Peyer's patch (tissue), 4 donors: ENCODE measurements around the gene MGAT2. TPM values are rescaled to one million over a fixed set of nuclear protein-coding genes. Genes with fewer than 3 reads are reported as not detected.
"Not testable (repeated sequence)": the region's sequence is repeated elsewhere in the genome, so short reads cannot be mapped to it uniquely, and the experiment has no call there.

ENCODE experiments used
- DNase-seq, 3 donors: peaks; one replicate each; pipeline ENCODE4 v3.0.0-alpha.2; 2017 to 2019
- H3K27ac ChIP-seq, 4 donors: fragments of 200-600 bp; sonication (generic); one replicate each; pipeline ENCODE4 v1.5.1; 2016 to 2019
- H3K27me3 ChIP-seq, 2 donors: fragments of 200-600 bp; sonication (generic); one replicate each; pipeline ENCODE4 v1.5.1; 2019
- H3K36me3 ChIP-seq, 3 donors: fragments of 200-600 bp; sonication (generic); one replicate each; pipeline ENCODE4 v1.5.1; 2016 to 2019
- H3K4me1 ChIP-seq, 4 donors: fragments of 200-600 bp; sonication (generic); one replicate each; pipeline ENCODE4 v1.5.1; 2016 to 2019
- H3K4me3 ChIP-seq, 4 donors: fragments of 200-600 bp; sonication (generic); 1 replicate in 3 of 4; 2 replicates in 1 of 4; pipeline ENCODE4 v1.5.1; 2016 to 2019; ENCODE audit warnings: mild to moderate bottlenecking in 1 of 4
- H3K9me3 ChIP-seq, 4 donors: fragments of 200-600 bp; sonication (generic); one replicate each; pipeline ENCODE4 v1.5.1; 2016 to 2019; ENCODE audit warnings: mild to moderate bottlenecking in 1 of 4
- CTCF ChIP-seq, 6 experiments: fragments of 450-650 bp in 4 of 6; fragments of 200-600 bp in 2 of 6; sonication (generic) in 1 of 6; IDR thresholded peaks; one replicate each; pipeline ENCODE4 v1.5.1; 2017 to 2019; ENCODE audit warnings: antibody characterized with exemption in 6 of 6, mild to moderate bottlenecking in 3 of 6, moderate library complexity in 1 of 6
- POLR2A ChIP-seq, 2 donors: fragments of 450-650 bp; IDR thresholded peaks; one replicate each; pipeline ENCODE4 v1.5.1; 2017; ENCODE audit warnings: antibody characterized with exemption in 2 of 2, mild to moderate bottlenecking in 2 of 2, moderate library complexity in 2 of 2
- total RNA-seq, 4 donors: library from RNA; depleted of rRNA; stranded (reverse); fragments of >200 nt; gene quantifications; one replicate each; pipeline ENCODE4 v1.1.0, GENCODE V29; 2016

MGAT2 gene
- total RNA-seq, 4 donors from 2014 or later: 12.4 to 76.4 (median 39.6) TPM

GRCh38 chr14:49642163-49642562 lies 21.6 kb downstream of the MGAT2 start:
- Histone ChIP-seq H3K4me1 (peaks cover 0 to 24% (median 1%) of the 10 kb centered on the region in 4 donors), H3K9me3 (no peaks in the 10 kb centered on the region), H3K27me3 (no peaks in the 10 kb centered on the region), H3K27ac (peak overlapping the region in 3 of 4 donors; percentile 55 to 86 (median 82)), H3K36me3 (no peaks in the 10 kb centered on the region), H3K4me3 (peak overlapping the region in 1 of 4 donors; percentile 31)
- no peak for DNase-seq
- TF ChIP-seq CTCF (IDR thresholded peaks at IDR 0.05): peak in 1 of 6 experiments; percentile 2
- no peak for TF ChIP-seq POLR2A (IDR thresholded peaks at IDR 0.05)

- Histone ChIP-seq H3K36me3 (no peaks in the 10 kb centered on the region), H3K27ac (no peak overlapping the region)
- TF ChIP-seq POLR2A (IDR thresholded peaks at IDR 0.05): no peak
- no peak for TF ChIP-seq CTCF (IDR thresholded peaks at IDR 0.05)
Observed at GRCh38 chr14:49653508-49653907, 32.9 kb downstream of the MGAT2 start.

GRCh38 chr14:49654511-49654910 lies 33.9 kb downstream of the MGAT2 start:
- no peak for DNase-seq
- no peaks in the 10 kb centered on the region for H3K9me3 ChIP-seq
- H3K27ac ChIP-seq: no peak overlapping the region
- H3K36me3 ChIP-seq: no peaks in the 10 kb centered on the region
- H3K4me1 ChIP-seq: peaks cover 0 to 4% (median 0%) of the 10 kb centered on the region in 4 donors
- H3K4me3 ChIP-seq: no peak overlapping the region
- no peak for TF ChIP-seq CTCF (IDR thresholded peaks at IDR 0.05)
- no peak for TF ChIP-seq POLR2A (IDR thresholded peaks at IDR 0.05)
- no peaks in the 10 kb centered on the region for H3K27me3 ChIP-seq

More at GRCh38 chr14:49653508-49653907, 32.9 kb downstream of the MGAT2 start:
- no peaks in the 10 kb centered on the region for H3K4me1 ChIP-seq
- no peaks in the 10 kb centered on the region for H3K27me3 ChIP-seq
- no peak overlapping the region for H3K4me3 ChIP-seq
- H3K9me3 ChIP-seq: no peaks in the 10 kb centered on the region
- DNase-seq: no peak

- H3K36me3 ChIP-seq, H3K27me3 ChIP-seq, H3K4me1 ChIP-seq, H3K27ac ChIP-seq, H3K4me3 ChIP-seq, H3K9me3 ChIP-seq, DNase-seq: not testable (repeated sequence)
Observed at GRCh38 chr14:49657500-49657899, 36.9 kb downstream of the MGAT2 start.

GRCh38 chr14:49659526-49660455 lies 39.2 kb downstream of the MGAT2 start:
- no peak overlapping the region for H3K27ac ChIP-seq
- no peaks in the 10 kb centered on the region for H3K9me3 ChIP-seq
- TF ChIP-seq POLR2A (IDR thresholded peaks at IDR 0.05) (no peak), CTCF (IDR thresholded peaks at IDR 0.05) (no peak)
- no peak overlapping the region for H3K4me3 ChIP-seq
- no peak for DNase-seq
- H3K36me3 ChIP-seq: no peaks in the 10 kb centered on the region
- peaks cover 0 to 5% (median 0%) of the 10 kb centered on the region in 4 donors for H3K4me1 ChIP-seq
- no peaks in the 10 kb centered on the region for H3K27me3 ChIP-seq

GRCh38 chr14:49670475-49670874 lies 49.9 kb downstream of the MGAT2 start:
- no peaks in the 10 kb centered on the region for H3K4me1 ChIP-seq
- peaks cover 0 to 4% (median 0%) of the 10 kb centered on the region in 3 donors for H3K36me3 ChIP-seq
- H3K27me3 ChIP-seq: no peaks in the 10 kb centered on the region
- no peak for DNase-seq
- H3K27ac ChIP-seq: no peak overlapping the region
- no peaks in the 10 kb centered on the region for H3K9me3 ChIP-seq
- no peak overlapping the region for H3K4me3 ChIP-seq
- TF ChIP-seq POLR2A (IDR thresholded peaks at IDR 0.05): no peak
- TF ChIP-seq CTCF (IDR thresholded peaks at IDR 0.05): no peak
